DMS153 treated with DMSO at 0.1 percent for 48 hours (cell line): Measurements from ENCODE around the gene ZACN.
A peak's percentile ranks its signal among the peaks of the same experiment; 100 is the strongest.

Experiments used
- DNase-seq: peaks from one replicate; lab custom pipeline; 2025; ENCODE audit not compliant: unreplicated experiment; lab: John Stamatoyannopoulos, UW

Gene ZACN

DNA sequence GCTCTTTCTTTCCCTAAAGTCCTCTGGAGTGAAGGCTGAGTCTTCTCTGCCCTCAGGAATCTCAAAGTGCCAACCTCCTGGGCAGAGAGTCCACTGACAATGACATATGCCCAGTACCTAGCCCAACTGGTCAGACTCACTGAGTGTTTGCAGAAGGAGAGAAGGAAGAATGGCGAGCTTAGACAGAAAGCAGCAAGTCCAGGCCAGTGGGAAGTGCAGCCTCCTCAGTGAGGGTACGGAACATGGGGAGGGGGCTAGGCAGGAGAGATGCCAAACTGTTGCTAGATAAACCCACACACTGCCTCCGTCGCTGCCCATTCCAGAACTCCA lies 23.9 kb downstream of the ZACN start:
- no peak for DNase-seq

DNA sequence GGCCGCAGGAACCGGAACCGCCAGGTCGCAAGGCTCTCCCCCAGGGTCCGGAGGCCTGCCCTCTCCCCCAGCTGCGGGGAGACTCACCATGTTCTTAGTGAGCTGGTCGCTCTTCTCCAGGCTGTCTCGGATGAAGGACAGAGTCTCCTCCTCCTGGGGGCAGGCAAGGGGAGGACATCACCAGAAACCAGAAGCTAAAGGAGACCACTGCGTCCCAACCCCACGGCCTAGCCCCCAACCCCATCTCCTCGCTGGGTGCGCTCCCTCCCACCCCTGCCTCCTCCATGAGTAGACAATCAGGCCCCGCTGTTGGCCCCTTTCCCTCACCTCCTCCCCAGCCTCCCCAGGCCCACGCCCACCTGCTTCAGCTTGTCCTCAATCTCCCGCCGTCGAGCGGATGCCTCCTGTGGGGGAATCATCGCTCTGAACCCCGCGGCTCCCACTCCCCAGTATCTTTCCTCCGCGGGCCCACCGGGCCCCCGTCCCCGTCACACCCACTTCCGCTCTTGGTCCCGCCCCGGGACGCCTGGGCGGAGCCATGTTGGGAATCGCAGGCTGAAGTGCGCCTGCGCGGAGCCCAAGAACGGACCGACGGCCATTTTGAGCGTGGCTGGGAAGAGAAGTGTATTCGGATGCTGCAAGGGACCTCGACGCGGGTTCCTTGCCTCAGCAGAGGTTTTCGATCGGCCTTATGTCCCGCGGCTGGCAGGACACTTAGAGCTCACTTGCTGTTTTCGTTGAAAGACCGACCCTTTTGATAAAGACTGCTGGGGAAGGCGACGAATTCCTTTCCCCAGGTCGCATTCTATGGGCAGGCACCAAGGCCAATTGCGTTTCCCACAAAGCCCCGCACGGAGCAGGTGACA lies 24.5 kb downstream of the ZACN start, which contains the start of gene EXOC7:
Gene EXOC7 (minus strand): TSS at position 514 of the 866 bp plus-strand sequence. CDS start 95 bp downstream, at position 419.
- DNase-seq = peak; percentile 88

DNA sequence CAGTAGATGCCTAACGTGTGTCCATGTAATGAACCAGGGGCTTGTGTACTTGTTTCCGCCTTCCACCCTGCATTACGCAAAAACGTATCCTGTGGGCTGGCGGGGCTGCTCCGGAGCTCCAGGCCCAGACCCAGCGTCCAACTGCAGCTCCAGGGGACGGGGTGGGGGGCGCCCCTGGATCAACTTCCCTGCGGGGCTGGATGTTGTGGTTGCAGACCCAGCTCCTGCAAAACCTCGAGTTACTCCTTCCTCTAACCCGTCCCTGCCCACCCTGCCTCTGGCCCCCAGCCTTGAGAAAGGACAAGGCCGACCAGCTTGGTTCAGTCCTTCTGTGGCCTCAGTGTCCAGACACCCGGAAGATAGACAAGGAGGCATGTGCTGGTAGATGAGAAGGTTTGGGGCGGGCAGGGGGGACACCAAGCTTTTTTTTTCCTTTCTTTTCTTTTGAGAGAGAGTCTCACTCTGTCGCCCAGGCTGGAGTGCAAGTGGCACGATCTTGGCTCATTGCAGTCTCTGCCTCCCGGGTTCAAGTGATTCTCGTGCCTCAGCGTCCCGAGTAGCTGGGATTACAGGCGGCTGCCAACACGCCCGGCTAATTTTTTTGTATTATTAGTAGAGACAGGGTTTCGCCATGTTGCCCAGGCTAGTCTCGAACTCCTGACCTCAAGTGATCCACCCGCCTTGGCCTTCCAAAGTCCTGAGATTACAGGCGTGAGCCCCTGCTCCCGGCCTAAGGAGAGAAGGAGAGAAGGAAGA lies 25.3 kb downstream of the ZACN start:
- no peak for DNase-seq

- DNase-seq = no peak
Observed at GRCh38 chr17:76104896-76105231, 25.9 kb downstream of the ZACN start.

DNA sequence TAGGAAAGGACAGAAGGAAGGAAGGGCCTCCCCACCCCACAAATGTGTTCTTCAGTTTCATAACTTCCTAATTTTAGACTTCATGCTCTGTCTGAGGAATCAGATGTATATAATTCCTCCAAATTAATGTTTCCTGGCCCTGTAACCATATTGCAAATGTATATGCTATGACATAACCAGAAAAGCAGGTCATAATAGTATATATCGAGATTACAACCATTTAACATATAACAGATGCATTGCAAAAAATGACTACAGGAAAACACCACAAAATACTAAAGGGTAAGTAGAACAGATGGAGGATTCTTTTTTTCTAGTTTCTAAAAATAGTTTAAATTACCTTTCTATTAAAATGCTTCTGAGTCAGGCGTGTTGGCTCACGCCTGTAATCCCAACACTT lies 27.7 kb downstream of the ZACN start:
- DNase-seq = no peak

- no peak for DNase-seq
Observed at GRCh38 chr17:76107509-76107908, 28.5 kb downstream of the ZACN start.

GRCh38 chr17:76111956-76112355 lies 33.0 kb downstream of the ZACN start:
- no peak for DNase-seq

- no peak for DNase-seq
Observed at GRCh38 chr17:76115138-76115754, 36.3 kb downstream of the ZACN start.

DNA sequence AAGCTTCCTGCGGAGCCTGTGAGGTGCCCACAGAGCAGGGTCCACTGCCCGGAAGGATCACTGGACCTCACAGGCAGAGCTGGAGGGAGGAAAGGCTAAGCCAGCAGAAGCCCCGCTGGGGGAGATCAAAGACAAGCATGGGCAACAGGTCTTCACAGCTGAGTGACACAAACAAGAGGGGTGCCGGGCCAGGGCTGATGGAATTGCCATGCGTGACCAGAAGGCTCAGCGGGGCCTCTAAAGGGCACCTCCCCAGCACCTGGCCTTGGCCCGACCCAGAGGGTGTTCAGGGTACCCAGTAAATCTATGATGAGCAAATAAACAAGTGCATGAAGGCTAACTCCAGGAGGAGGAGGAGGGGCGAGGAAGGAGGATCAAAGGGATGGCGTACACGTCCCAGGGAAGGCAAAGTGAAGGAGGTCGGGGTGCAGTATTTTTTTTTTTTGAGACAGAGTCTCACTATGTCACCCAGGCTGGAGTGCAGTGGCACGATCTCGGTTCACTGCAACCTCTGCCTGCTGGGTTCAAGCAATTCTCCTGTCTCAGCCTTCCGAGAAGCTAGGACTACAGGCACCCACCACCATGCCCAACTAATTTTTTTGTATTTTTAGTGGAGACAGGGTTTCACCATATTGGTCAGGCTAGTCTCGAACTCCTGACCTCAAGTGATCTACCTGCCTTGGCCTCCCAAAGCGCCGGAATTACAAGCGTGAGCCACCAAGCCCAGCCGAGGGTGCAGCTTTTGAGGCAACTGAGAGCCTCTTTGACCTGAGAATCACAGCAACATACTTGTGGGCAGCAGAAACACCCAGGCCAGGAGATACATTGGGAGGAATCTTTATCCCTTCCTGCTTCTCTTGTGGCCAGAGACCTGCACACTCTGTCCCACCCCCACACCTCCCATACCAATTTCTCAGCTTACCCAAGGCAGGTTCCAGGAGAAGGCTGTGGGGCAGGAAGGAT lies 40.7 kb downstream of the ZACN start:
- no peak for DNase-seq

DNA sequence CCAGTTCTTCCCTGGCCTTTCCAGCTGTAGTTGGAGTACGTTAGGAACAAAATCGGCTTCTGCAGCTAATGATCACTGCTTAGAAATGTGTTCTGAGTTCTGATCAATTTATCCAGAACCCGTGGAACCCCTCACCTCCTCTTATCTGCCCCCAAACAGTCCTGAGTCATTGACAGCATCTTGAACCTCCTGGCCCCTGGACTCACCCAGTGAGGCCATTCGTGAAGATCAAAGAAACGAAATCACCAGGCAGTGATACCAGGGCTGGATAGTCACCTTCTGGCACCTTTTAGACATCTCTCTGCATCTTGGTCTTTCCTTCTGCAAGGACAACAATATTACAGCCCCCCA lies 41.7 kb downstream of the ZACN start:
- no peak for DNase-seq

DNA sequence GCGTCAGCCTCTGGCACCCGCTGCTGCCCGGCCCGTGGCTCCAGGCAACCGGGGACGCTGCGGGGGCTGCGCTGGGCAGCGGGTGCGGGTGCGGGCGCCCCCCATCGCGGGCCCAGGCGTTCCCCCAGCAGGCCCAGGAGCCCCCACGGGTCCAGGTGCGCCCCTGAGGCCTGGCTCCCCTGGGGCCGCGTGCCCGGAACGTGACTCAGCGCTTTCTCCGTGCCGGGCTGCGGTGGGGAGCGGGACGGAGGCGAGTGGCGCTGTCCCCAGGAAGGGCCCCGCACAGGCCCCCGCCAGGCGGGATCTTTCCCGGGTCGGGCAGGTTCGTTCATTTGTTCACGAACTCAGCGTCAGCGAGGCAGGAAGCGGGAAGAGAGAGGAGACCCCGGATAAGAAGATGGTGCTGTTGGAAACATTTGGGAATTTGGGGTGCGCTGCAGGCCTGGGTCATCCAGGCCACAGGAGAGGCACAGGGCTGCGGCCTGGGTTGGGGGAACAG lies 43.0 kb downstream of the ZACN start:
- DNase-seq = no peak

GRCh38 chr17:76122431-76123190 lies 43.6 kb downstream of the ZACN start:
- DNase-seq = no peak

GRCh38 chr17:76123191-76123499 lies 44.2 kb downstream of the ZACN start:
- no peak for DNase-seq

GRCh38 chr17:76123749-76124581 lies 45.0 kb downstream of the ZACN start:
- no peak for DNase-seq

GRCh38 chr17:76124582-76125390 lies 45.8 kb downstream of the ZACN start:
- no peak for DNase-seq

DNA sequence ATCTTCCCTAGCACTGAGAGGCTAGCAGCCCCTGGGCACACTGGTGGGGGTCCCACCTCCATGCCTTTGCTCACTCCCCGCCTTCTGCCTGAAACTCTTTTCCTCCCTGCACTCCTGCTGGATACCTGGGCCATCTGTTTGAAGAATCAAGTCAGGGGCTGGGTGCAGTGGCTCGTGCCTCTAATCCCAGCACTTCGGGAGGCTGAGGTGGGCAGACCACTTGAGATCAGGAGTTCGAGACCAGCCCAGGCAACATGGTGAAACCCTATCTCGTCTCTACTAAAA lies 46.4 kb downstream of the ZACN start:
- DNase-seq = no peak

DNA sequence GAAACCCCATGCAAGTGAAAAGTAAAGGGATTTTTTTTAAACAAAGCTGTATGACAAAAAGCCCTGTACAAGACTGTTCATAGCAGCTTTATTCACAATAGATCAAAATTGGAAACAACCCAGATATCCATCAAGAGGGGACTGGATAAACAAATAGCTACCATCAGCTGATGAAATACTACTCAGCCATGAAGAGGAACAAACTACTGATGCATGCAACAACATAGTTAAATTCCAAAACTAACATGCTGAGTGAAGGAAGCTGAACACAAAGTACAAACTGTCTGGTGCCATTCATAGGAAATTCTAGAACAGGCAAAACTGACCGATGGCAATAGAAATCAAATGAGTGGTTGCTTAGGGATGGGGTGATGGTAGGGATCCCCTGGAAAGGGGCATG lies 46.9 kb downstream of the ZACN start:
- no peak for DNase-seq

GRCh38 chr17:76130473-76130872 lies 51.5 kb downstream of the ZACN start:
- no peak for DNase-seq
